Sigmoid colon (tissue), 4 donors: ENCODE measurements around the gene TYW1B.

Experiments used
- CTCF ChIP-seq, 4 experiments: fragments of 450-650 bp in 3 of 4; fragments of 200-600 bp in 1 of 4; IDR thresholded peaks; one replicate each; pipeline ENCODE4 v1.5.1; 2016 to 2019; ENCODE audit warnings: antibody characterized with exemption in 4 of 4, mild to moderate bottlenecking in 3 of 4, moderate library complexity in 2 of 4
- POLR2A ChIP-seq, 2 donors: fragments of 450-650 bp; IDR thresholded peaks; one replicate each; pipeline ENCODE4 v1.6.1; 2016; ENCODE audit warnings: antibody characterized with exemption in 2 of 2, mild to moderate bottlenecking in 2 of 2, moderate library complexity in 2 of 2
- POLR2AphosphoS5 ChIP-seq, 4 donors: sonication (generic); formaldehyde crosslinking; IDR thresholded peaks; one replicate each; pipeline ENCODE4 v1.6.1; 2017; ENCODE audit warnings: antibody characterized with exemption in 4 of 4

- TF ChIP-seq CTCF (IDR thresholded peaks at IDR 0.05) (no peak), POLR2A (IDR thresholded peaks at IDR 0.05) (no peak), POLR2AphosphoS5 (IDR thresholded peaks at IDR 0.05) (no peak)
Observed at GRCh38 chr7:72785166-72785955, 42.6 kb downstream of the TYW1B start.
